ENCODE data around the gene RNF144A. TPM values are rescaled to one million over a fixed set of nuclear protein-coding genes. Genes with fewer than 3 reads are reported as not detected.
A peak's percentile ranks its signal among the peaks of the same experiment; 100 is the strongest.

RNF144A gene
- total and polyA plus RNA-seq, 2 of the 13 experiments (the other 11 are each of a cell fraction or from before 2014, with no cell fraction given): 13.9 to 16.5 TPM

- no TSS peak for BruUV-seq (replicated peaks)
- Histone ChIP-seq H3K4me2 (ENCODE audit: low read depth, low read length) (peak overlapping the region; percentile 28; the same call in 1 of the 2 replicates), H3K4me3 (replicated peaks in 1 of 3; ENCODE audit: insufficient read depth in 1 of 3, low read depth in 2 of 3, low read length in 3 of 3) (no peak overlapping the region), H4K20me1 (ENCODE audit: insufficient read depth, low read length) (no peaks in the 10 kb centered on the region; the same call in 1 of the 2 replicates), H3K9me3 (ENCODE audit: low read length) (no peaks in the 10 kb centered on the region), H2AFZ (ENCODE audit: low read length) (no peak overlapping the region), H3K4me1 (ENCODE audit: insufficient read depth, low read length) (peaks cover 27% of the 10 kb centered on the region), H3K36me3 (replicated peaks in 1 of 2; ENCODE audit: control insufficient read depth in 1 of 2, insufficient read depth in 2 of 2, low read length in 2 of 2) (no peaks in the 10 kb centered on the region; a peak in 2 of 5 replicates), H3K27ac (ENCODE audit: extremely low read length, insufficient read depth, low read length) (no peak overlapping the region), H3K9ac (ENCODE audit: insufficient read depth, low read depth, low read length) (no peak overlapping the region), H3K27me3 (ENCODE audit: control insufficient read depth in 1 of 2, insufficient read depth in 2 of 2, low read length in 2 of 2) (no peaks in the 10 kb centered on the region), H3K79me2 (ENCODE audit: insufficient read depth, low read length) (peaks cover 8% of the 10 kb centered on the region)
- FAIRE-seq (peak; percentile 21), ATAC-seq (peak; percentile 53), DNase-seq (ENCODE audit: low spot score) (peak; percentile 59)
- intact Hi-C loops (cut with micrococcal nuclease; ENCODE audit: unreplicated experiment) (loop anchor here (2.0 kb wide), 1 partner anchor 18 kb away; no protein-coding TSS in a partner anchor), in situ Hi-C loops (cut with HindIII; ENCODE audit: extremely low pct_ligation_motif_present, low pct_unique_long_range_greater_than_20kb) (no loop called here)
- 74% methylated on average over 7 of the region's 7 CpGs for whole genome bisulfite sequencing (ENCODE audit: low lambda C conversion rate)
- ChIA-PET POLR2A (interaction anchor here (1.1 to 1.4 kb wide), 2 partner anchors 11 to 19 kb away, joined by 3 read pairs; no protein-coding TSS in a partner anchor), CTCF (ENCODE audit: low intra/inter-chr PET ratio, low total read pairs) (no interaction called here)
- 0 out of 2 replicates have a peak, but pooled peaks have one; percentile 37 for TF ChIP-seq ZBTB33 (CRISPR knock-in tag; IDR thresholded peaks at IDR 0.05)
- TF ChIP-seq SOX6 (IDR thresholded peaks at IDR 0.05): no peak
- no peak for TF ChIP-seq SOX6 (CRISPR knock-in tag; IDR thresholded peaks at IDR 0.05)
- no peak for TF ChIP-seq ZFP36 (IDR thresholded peaks at IDR 0.05; ENCODE audit: borderline replicate concordance, low read depth, low read length, partially characterized antibody)
- TF ChIP-seq ELF4 (CRISPR knock-in tag; IDR thresholded peaks at IDR 0.05; ENCODE audit: borderline replicate concordance): no peak
- 0 out of 4 replicates have a peak, but pooled peaks of 1 of the 2 experiments have one; percentile 13 for TF ChIP-seq ATF4 (CRISPR knock-in tag; IDR thresholded peaks at IDR 0.05)
Observed at GRCh38 chr2:6932828-6933227, 15.6 kb downstream of the RNF144A start.

All from HepG2 (cell line).